GM12872 (cell line): Measurements from ENCODE around the gene ZSCAN1.

Experiments
- CTCF ChIP-seq: IDR thresholded peaks from 3 replicates; pipeline ENCODE4 v1.5.1; 2011; ENCODE audit warnings: low read depth, mild to moderate bottlenecking, low read length, moderate library complexity; ENCODE audit not compliant: insufficient read depth

Gene ZSCAN1

GRCh38 chr19:58060231-58060630 lies 26.4 kb downstream of the ZSCAN1 start:
- TF ChIP-seq CTCF = no peak

GRCh38 chr19:58063712-58064111 lies 29.9 kb downstream of the ZSCAN1 start:
- no peak for TF ChIP-seq CTCF

- no peak for TF ChIP-seq CTCF
Measured at GRCh38 chr19:58067240-58067912, 33.6 kb downstream of the ZSCAN1 start.

GRCh38 chr19:58079792-58080191 lies 46.0 kb downstream of the ZSCAN1 start:
- TF ChIP-seq CTCF = no peak

- no peak for TF ChIP-seq CTCF
Measured at GRCh38 chr19:58083021-58083420, 49.2 kb downstream of the ZSCAN1 start.

GRCh38 chr19:58084596-58085347 lies 50.9 kb downstream of the ZSCAN1 start:
- TF ChIP-seq CTCF = no peak

GRCh38 chr19:58085348-58085875 lies 51.6 kb downstream of the ZSCAN1 start:
- TF ChIP-seq CTCF = no peak
